Bone marrow (tissue), 2 donors: ENCODE results near the gene LYPD6.
"Not testable (repeated sequence)": the region's sequence is repeated elsewhere in the genome, so short reads cannot be mapped to it uniquely, and the experiment has no call there.

Experiments
- DNase-seq, 2 donors: peaks; one replicate each; lab custom pipeline; 2025; lab: John Stamatoyannopoulos, UW

Gene LYPD6

GRCh38 chr2:149451417-149452165 lies 121.2 kb downstream of the LYPD6 start:
- DNase-seq, result no peak

GRCh38 chr2:149456285-149456684 lies 125.9 kb downstream of the LYPD6 start:
- DNase-seq, result no peak

DNA sequence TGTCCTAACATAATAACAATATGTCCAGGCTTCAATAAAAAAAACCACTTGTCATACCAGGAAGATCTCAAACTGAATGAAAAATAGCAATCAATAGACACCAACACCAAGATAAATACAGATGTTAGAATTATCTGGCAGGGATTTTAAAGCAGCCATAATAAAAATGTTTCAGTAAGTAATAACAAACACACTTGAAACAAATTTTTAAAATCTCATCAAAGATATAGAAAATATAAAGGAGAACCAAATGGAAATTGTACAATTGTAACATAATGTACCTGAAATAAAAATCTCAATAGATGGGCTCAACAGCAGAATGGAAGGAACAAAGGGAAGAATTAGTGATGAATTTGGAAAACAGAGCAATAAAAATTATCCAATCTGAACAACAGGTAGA lies 128.1 kb downstream of the LYPD6 start:
- DNase-seq, result no peak

DNA sequence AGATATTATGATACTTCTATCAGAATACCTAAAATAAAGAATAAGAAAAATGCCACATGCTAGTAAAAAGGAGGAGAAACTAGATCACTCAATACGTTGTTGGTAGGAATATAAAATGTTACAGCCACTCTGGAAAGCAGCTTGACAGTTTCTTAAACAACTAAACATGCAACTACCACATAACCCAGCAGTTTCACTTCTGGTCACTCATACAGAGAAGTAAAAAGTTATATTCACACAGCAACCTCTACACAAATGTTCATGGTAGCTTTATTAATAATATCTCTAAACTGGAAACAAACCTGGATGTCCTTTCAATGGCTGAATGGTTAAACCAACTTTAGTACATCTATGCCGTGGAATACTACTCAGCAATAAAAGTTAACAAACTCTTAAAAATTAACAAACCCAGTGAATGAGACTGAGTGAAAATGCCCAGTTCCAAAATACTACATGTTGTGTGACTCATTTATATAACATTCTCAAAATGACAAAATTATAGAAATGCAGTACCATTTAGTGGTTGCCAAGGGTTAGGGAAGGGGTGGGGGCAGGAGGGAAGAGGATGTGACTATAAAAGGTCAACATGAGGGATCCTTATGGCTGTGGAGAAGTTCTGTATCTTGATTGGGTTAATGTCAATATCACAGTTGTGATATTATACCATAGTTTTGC lies 133.1 kb downstream of the LYPD6 start:
- no peak for DNase-seq

DNA sequence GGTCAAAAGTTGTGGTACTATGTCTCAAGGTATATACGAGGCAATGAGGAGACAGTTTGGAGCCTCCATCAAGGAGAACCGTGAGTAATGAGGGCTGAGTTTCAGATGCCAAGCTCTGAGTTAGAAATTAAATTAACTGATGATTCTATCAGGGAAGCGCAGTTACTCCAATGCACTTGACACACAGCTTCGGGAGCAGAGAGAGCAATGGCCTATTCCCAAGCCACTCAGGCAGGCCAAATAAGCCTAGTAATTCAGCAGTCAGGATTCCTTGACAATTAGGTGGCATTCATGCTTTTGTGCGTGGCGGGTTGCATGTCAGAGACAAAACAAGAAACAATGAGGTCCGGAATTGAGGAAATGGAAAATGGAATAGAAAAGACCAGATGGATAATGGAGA lies 134.0 kb downstream of the LYPD6 start:
- DNase-seq, result no peak

DNA sequence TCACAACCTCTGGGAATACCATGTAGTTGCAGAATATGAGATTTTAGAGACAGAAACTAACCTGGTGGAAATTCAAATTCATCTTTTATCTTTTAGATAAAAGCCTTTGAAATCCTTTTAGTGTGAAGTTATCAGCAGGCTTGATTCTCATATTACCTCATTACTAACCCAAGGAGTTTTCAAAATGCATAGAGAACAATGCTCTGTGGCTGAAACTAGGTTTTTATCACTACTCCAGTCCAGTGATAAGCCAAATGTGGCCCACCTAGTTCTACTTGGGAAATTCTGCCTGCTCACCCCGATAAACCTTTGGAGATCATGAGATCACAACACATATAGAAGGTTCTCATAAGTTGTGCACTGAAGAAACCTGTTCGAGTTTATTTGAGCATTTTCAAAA lies 135.5 kb downstream of the LYPD6 start:
- DNase-seq, result no peak

- DNase-seq, result no peak
Measured at GRCh38 chr2:149466635-149467034, 136.2 kb downstream of the LYPD6 start.

DNA sequence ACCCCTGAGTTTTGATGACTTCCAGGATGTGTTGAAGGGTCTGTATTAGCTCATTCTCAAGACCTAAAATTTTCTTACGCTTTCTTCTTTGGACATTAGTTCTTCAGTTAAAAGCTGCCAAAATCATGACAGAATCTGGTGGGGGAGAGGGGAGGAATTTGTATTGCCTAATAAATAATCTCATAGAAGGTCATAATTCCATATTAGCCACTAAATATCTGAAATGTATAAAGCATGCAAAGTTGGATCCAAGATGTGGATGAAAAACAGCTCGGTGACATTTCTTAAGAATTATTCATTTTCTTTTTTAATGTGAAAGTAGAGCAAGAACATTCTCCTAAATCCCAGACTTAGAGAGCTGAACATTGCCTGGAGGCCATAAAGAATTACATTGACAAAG lies 137.0 kb downstream of the LYPD6 start:
- DNase-seq, result no peak

- DNase-seq, result no peak
Measured at GRCh38 chr2:149468636-149469035, 138.2 kb downstream of the LYPD6 start.

- no peak for DNase-seq
Measured at GRCh38 chr2:149470046-149470445, 139.7 kb downstream of the LYPD6 start.

DNA sequence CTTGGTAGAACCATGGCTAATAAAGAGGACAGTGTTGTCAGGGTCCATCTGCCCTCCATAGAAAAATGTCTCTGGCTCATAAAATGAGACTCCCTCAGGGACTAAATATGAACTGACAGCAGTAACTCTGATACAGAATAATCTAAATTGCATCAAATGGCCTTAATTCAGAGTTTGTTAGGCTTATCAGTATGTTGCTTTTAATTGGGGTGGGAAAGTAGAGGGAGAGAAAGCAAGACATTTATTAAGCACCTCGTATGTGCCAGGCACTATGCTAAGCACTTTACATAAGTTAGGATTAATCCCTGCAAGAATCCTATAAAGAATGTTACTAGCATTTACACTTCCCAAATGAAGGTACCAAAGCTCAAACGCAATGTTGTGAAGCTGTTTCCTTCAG lies 142.0 kb downstream of the LYPD6 start:
- no peak for DNase-seq

GRCh38 chr2:149473068-149473467 lies 142.7 kb downstream of the LYPD6 start:
- no peak for DNase-seq

- DNase-seq, result no peak
Measured at GRCh38 chr2:149473521-149473920, 143.1 kb downstream of the LYPD6 start.

DNA sequence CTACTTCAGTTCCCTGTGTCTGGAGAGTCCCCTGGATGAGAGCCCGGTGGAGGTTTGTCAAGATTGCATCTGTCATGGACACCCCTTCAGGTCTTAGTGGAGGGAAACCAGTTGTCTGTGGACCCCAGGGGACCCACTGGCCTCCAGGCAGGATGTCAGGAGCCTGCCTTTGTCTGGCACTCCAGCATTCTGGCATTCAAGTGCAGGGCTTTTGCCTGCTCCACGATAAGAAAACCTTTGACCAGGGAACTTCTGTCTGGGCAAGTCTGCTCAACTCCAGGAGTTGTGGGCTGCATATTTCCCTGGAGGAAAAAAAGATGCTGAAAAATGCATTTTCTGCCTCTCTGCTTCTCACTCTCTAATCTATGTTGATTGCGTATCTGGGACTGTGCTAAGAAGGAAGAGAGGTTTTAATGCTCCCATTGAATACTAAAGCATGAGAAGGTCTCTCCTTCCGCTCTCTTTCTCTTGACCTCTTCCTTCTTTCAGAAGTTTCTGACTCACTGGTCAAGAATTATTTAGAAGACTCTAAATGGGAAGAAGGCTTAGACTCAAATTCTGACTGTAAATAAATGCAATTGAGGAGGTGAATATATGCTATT lies 152.7 kb downstream of the LYPD6 start:
- DNase-seq, result no peak

DNA sequence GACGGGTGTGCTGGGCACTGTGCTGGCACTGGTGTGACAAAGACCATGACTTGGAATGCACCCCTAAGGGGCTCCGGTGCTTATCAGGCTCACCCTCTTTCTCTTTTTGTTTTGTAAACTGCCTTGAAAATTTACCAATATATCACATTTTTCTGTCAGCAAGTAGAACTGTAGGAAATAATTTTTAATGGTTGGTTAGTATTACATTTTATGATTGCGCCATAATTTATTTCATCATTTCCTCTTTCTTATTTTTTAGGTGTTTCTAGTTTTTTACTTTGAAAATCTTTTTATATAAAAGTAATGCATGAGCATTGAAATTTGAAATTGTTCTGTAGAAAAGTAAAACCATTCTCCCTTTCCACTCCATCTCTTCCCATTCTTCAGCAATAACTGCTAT lies 156.3 kb downstream of the LYPD6 start:
- no peak for DNase-seq

GRCh38 chr2:149487189-149487588 lies 156.8 kb downstream of the LYPD6 start:
- DNase-seq, result no peak

DNA sequence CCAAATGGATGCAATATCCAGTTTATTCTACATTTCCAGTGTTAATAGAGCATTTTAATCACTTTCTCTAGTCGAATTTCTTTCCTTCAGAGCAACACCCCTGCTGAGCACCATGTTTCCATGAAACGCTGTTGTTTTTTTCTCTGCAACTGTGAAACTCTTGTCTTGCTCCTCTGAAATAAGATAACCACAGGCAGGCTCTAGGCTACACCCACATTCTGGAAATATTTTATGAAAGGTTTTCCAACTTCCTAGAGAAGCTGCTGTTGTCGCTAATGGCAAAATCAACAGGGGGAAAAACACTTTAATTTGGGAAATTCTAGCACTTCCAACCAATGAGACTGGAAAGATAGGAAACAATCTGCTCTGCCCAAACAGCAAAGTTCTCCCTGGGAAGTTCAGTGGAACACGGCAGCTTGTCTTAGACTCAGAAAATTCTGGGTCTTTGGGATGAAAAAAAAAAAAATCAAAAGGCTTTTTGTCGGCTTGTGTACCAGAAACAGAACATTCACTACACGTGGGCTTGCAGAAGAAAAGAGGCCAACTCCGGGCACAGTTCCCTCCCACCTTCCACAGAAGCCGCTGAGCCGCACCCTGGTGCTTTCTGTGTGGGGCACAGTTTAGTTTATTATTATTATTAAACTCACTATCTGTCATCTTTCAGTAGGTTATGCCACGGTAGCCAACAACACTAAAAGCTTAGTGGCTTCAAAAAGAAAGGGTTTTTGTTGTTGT lies 158.5 kb downstream of the LYPD6 start:
- DNase-seq, result no peak

DNA sequence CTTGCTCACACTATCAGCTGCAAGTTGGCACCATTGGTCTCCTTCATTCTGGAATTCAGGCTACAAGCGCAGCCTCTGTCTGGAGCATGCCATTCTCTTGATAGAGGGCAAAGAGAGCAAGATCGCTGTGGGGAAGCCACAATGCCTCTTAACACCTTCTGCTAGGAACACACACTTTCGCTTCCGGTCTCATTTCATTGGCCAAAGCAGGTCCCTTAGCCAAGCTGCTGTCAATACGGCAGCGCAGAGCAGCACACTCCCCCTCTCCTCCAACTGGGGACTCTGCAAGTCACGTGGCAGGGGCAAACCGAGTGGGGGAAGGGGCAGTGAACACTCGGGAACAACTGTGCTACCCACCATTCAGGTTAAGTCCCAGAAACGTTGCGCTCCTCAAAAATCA lies 159.1 kb downstream of the LYPD6 start:
- no peak for DNase-seq

- DNase-seq, result no peak
Measured at GRCh38 chr2:149490296-149490695, 159.9 kb downstream of the LYPD6 start.

GRCh38 chr2:149492923-149493322 lies 162.5 kb downstream of the LYPD6 start:
- DNase-seq, result no peak

DNA sequence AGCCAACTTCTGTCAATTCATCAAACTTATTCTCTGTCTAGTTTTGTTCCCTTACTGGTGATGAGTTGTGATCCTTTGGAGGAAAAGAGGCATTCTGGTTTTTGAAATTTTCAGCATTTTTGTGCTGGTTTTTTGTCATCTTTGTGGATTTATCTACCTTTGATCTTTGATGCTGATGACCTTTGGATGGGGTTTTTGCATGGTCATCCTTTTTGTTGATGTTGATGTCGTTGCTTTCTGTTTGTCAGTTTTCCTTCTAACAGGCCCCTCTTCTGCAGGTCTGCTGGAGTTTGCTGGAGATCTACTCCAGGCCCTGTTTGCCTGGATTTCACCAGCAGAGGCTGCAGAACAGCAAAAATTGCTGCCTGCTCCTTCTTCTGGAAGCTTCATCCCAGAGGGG lies 168.8 kb downstream of the LYPD6 start:
- not testable (repeated sequence) for DNase-seq

GRCh38 chr2:149506808-149507207 lies 176.4 kb downstream of the LYPD6 start:
- DNase-seq, result not testable (repeated sequence)

GRCh38 chr2:149507974-149508373 lies 177.6 kb downstream of the LYPD6 start:
- no peak for DNase-seq
